ENCODE measurements around the gene CFAP119.

Gene CFAP119

DNA sequence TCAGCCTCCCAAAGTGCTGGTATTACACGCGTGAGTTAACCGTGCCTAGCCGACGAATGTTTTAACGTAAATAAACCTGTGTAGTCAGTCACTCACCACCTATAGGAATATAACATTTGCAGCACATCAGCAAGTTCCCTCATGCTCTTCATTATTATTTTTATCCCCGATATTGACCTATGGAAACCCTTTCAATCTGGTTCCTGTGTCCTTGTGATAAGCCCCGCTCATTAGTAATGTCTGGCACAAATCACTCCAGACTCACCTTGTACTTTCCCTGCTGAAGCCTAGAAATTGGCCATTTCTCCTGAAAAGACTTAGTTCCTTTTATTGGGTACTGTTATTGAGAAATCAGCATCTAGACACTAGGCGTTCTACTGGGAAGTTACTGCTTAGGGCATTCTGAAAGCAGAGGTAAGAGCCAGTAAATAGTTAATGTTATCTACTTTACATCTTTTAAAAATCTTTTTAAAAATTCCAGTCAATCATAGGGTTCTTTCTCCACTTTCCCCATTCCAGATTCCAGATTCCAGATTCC, 15.2 kb downstream of the CFAP119 start:
- FAIRE-seq: no peak

DNA sequence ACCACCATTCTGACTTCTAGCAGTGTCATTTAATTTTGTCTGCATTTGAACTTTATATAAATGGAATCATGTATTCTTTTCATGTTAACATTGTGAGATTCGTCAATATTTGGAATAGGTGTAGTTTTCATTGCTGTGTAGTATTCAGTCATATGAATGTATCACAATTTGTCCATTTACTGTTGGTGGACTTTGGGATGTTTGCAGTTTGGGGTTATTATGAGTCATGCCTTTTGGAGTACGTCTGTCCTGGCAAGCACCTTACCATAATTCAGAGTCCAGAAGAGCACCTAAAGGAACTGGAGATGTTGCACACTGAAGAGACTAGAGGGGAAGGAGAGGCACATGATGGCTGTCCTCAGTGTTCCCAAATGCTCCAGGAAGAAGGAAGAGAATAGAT, 16.8 kb downstream of the CFAP119 start:
- DNase-seq (ENCODE audit: extremely low spot score, insufficient read length, low read depth): no peak
- FAIRE-seq: no peak

More for the DNA sequence above, 15.2 kb downstream of the CFAP119 start:
- DNase-seq (ENCODE audit: extremely low spot score, insufficient read length, low read depth): no peak

DNA sequence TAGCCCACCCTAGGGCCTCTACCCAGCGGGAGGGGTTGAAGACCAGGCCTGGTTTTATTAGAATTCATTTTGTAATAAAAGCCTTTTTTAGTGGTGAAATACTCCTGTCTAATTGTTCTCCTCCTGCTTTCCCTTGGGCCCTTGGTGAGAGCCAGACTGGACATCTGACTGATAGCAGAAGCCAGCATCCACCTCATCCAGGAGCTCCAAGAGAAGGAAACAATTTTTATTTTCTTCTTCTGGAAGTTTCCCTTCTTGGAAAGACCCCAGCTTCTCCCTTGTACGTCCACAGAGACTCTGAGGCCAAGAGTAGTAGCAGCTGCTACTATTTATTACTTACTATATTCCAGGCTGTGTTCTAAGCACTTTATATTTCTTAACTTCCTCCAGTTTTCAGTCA, 17.7 kb downstream of the CFAP119 start:
- no peak for DNase-seq (ENCODE audit: extremely low spot score, insufficient read length, low read depth)
- no peak for FAIRE-seq

DNA sequence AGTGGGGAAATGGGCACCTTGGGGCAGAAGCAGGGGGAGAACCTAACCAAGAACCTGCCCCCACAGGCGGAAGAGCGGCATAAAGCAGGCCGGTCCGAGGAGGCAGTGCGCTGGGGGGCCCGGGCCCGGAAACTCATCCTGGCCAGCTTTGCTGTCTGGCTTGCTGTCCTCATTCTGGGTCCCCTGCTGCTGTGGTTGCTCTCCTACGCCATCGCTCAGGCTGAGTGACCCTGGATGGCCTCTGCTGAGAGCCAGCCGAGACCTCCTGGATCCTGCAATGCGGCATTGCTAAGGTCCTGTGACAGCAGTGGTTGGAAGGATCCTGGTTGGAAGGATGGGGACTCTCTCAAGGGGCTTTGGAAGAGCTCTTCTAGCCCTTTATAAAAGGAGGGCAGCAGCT, 18.1 kb downstream of the CFAP119 start:
- no peak for DNase-seq (ENCODE audit: extremely low spot score, insufficient read length, low read depth)
- FAIRE-seq: no peak

DNA sequence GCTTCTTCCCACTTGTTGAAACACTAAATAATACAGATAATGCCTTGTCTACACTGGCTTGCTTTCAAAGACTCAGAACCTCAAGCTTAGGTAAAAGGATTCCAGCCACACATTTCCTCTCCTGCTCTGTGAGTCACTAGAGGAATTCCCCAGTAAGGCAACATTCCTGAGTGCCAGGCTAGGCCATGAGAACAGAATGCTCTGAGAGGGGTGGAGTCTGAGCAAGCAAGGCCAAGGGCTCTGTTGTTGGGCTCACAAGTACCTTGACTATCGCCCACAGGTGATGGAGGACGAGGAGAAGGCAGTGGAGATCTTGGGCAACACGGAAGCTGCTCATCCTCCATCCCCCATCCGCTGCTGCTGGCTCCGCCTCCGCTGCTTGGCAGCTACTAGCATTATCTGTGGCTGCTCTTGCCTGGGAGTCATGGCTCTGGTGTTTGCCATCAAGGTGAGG, 20.4 kb downstream of the CFAP119 start:
- FAIRE-seq: no peak

DNA sequence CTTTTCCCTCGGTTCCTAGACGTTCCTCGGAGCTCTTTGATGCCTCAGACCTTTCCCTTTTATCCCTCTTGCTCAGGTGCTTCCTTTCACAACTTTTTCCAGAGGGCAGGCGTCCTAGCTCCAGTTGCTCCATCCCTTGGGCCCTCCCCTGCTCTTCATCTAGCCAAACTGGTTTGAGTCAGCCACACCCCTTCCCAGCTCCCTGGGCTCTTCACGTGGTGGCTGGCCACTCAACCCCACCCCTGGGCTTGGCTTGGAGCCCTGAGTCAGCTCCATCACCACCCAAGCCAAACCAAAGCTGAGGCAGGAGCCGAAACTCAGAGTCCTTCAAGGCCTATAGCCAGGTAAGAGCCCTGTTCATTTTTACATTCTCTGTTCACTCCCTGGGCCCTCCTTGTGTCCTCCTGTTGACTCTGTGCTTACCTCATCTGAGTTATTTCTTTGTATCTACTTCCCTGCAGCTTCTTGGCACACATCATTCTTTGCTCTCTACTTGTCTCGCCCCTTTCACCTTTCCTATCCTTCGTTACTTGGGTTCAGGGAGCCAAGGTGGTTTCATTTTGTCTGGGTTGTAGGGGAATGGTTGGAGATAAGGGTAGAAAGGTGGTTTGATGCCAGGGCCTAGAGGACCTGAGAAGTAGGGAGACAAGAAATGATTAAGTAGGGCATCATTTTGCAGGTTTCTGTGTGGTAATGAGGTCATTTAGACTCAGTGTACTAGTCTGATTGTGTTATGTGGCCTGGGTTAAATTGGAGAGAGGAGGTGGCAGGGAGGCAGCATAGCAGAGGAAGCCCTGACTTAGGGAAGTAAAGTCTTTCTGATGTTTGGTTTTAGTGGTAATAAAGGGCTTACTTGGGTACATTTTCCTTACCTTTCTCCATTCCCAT, 21.3 kb downstream of the CFAP119 start:
- FAIRE-seq (no peak), DNase-seq (ENCODE audit: extremely low spot score, insufficient read length, low read depth) (no peak)

More for the DNA sequence above, 20.4 kb downstream of the CFAP119 start:
- DNase-seq (ENCODE audit: extremely low spot score, insufficient read length, low read depth): no peak

DNA sequence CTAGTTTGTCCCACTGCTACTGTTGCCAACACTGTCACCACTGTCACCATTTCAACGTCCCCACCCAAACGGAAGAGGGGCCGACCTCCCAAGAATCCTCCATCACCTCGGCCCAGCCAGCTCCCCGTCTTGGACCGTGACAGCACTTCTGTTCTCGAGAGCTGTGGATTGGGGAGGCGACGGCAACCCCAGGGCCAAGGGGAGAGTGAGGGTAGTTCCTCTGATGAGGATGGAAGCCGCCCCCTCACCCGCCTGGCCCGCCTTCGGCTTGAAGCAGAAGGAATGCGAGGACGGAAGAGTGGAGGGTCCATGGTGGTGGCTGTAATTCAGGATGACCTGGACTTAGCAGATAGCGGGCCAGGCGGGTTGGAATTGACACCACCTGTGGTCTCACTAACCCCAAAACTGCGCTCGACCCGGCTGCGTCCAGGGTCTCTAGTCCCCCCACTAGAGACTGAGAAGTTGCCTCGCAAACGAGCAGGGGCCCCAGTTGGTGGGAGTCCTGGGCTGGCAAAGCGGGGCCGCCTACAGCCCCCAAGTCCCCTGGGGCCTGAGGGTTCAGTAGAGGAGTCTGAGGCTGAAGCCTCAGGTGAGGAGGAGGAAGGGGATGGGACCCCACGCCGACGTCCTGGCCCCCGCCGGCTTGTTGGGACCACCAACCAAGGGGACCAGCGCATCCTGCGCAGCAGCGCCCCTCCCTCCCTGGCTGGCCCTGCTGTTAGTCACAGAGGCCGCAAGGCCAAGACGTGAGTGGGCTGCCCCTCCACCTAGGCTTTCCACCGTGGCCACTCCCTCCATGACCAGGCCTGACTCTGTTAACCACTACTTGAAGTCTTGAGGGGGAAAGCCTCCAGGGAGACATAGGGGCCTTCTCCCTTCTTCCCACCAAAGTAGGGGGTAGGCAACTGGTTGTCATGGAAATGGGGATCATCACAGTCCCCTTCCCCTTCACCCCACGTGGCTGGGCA, 22.6 kb downstream of the CFAP119 start:
- DNase-seq (ENCODE audit: extremely low spot score, insufficient read length, low read depth) (no peak), FAIRE-seq (no peak)

DNA sequence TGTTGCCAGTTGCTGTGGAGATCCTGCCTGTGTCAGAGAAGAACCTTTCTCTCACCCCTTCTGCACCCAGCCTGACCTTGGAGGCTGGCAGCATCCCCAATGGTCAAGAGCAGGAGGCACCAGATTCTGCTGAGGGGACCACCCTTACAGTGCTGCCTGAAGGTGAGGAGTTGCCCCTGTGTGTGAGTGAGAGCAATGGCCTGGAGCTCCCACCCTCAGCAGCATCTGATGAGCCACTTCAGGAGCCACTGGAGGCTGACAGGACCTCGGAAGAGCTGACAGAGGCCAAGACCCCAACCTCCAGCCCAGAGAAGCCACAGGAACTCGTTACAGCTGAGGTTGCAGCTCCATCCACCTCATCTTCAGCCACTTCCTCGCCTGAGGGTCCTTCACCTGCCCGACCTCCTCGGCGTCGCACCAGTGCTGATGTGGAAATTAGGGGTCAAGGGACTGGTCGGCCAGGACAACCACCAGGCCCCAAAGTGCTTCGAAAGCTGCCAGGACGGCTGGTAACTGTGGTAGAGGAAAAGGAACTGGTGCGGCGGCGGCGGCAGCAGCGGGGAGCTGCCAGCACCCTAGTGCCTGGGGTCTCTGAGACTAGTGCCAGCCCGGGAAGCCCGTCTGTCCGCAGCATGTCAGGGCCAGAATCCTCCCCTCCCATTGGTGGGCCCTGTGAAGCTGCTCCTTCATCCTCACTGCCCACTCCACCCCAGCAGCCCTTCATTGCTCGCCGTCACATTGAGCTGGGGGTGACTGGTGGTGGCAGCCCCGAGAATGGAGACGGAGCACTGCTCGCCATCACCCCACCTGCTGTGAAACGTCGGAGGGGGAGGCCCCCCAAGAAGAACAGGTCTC, 23.8 kb downstream of the CFAP119 start:
- FAIRE-seq (no peak), DNase-seq (ENCODE audit: extremely low spot score, insufficient read length, low read depth) (no peak)

DNA sequence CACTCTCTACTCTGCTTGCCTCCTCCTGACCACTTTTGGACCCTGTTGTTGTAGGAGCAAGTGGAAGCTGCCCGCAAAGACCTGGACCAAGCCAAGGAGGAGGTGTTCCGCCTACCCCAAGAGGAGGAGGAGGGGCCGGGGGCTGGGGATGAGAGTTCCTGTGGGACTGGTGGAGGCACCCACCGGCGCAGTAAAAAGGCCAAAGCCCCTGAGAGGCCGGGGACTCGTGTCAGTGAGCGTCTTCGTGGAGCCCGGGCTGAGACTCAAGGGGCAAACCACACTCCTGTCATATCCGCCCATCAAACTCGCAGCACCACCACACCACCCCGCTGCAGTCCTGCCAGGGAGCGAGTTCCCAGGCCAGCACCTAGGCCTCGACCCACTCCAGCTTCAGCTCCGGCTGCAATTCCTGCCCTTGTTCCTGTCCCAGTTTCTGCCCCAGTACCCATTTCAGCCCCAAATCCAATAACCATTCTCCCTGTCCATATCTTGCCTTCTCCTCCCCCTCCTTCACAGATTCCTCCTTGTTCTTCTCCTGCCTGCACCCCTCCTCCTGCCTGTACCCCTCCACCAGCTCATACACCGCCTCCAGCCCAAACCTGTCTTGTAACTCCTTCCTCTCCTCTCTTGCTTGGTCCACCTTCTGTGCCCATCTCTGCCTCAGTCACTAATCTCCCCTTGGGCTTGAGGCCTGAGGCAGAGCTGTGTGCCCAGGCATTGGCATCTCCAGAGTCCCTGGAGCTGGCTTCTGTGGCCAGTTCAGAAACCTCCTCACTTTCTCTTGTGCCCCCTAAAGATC, 24.7 kb downstream of the CFAP119 start:
- FAIRE-seq (no peak), DNase-seq (ENCODE audit: extremely low spot score, insufficient read length, low read depth) (no peak)

DNA sequence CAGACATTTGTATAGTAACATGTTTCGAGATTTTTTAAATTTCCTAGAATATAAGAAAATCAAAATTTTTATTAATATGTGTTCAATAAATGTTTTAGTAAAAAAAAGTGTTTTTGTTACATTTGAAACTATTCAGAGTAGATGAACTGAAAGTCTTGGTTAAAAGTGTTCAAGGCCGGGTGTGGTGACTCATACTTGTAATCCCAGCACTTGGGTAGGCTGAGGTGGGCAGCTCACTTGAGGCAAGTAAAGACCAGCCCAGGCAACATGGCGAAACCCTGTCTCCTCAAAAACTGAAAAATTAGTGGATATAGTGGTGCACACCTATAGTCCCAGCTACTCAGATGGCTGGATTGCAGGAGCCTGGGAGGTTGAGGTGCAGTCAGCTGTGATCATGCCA, 30.5 kb downstream of the CFAP119 start:
- DNase-seq (ENCODE audit: extremely low spot score, insufficient read length, low read depth): no peak
- FAIRE-seq: no peak

DNA sequence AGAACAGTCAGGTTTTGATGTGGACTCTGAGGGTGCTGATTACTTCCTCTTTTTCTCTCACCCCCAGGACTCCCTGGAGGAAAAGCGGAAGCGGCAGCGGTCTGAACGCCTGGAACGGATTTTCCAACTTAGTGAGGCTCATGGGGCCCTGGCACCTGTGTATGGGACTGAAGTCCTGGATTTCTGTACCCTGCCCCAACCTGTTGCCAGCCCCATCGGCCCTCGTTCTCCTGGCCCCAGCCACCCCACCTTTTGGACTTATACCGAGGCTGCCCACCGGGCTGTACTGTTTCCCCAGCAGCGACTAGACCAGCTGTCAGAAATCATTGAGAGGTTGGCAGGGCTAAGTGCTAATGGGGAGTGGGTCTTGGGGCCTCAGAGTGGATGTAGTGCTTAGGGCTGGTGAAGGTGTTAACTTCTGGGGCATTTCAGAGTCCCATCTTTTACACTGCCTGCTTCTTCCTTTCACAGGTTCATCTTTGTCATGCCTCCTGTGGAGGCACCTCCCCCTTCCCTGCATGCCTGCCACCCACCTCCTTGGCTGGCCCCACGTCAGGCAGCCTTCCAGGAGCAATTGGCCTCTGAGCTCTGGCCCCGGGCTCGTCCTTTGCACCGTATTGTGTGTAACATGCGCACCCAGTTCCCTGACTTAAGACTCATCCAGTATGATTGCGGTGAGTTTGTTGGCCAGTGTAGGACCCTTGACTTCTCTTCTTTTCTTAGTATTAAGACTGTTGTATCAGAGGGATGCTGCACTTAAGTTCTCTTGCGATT, 32.8 kb downstream of the CFAP119 start:
- FAIRE-seq: no peak
- DNase-seq (ENCODE audit: extremely low spot score, insufficient read length, low read depth): no peak

DNA sequence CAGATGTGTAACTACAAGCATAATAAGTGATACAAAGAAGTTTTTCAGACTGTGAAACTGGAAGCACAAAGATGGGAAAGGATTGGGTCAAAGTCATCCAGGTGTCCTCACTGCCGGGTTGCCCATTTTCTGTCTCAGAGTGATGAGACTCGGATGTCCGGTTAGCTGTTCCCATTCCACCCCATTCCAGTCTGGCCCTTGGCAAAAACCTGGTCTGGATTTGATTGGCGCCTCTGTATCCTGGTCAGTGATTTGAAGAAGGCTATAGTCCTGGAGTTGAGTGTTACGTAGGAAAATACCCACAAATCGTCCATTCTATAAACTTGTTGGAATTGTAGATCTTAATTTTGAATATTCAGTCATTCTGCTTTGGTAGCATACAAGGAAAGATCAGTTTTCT, 33.5 kb downstream of the CFAP119 start:
- no peak for FAIRE-seq
- no peak for DNase-seq (ENCODE audit: extremely low spot score, insufficient read length, low read depth)

DNA sequence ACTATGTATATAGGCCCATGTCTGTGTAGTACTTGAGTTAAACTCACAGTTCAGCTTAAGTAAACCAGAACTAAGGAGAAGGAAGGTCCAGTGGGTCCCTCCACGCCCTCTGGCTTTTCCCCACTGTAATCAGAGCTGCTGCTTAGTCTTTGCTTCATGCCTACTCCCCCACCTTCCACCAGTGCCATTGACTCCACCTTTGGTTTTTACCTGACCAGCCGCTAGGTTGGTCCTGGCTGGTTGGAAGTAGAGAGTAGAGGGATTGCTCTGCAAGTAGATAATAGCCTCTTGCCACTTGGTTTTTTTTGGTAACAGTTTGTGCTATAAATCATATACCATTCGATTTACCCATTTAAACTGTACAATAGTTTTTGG, 36.5 kb downstream of the CFAP119 start:
- FAIRE-seq (no peak), DNase-seq (ENCODE audit: extremely low spot score, insufficient read length, low read depth) (no peak)

DNA sequence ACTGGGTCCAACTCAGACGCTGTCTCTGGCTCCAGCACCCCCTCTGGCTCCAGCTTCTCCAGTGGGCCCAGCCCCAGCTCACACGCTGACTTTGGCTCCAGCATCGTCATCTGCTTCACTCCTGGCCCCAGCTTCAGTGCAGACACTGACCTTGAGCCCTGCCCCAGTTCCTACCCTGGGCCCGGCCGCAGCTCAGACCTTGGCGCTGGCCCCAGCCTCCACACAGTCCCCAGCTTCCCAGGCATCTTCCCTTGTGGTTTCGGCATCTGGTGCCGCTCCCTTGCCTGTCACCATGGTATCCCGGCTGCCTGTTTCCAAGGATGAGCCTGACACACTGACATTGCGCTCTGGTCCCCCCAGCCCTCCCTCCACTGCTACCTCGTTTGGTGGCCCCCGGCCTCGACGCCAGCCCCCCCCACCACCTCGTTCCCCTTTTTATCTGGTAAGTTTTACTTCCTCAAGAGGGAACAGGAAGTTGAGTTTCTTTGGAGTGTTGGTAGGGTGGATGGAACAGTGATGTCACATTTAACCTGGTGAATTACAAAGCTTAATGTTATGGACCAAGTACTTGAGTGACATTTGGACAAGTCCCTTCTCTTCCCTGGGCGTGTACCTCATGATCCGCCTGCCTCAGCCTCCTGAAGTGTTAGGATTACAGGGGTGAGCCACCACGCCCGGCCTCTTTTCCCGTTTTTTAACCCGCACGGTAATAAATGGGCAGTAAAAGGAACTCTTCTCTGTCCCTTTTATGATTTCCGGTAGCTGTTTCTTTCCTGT, 37.0 kb downstream of the CFAP119 start:
- FAIRE-seq: no peak
- no peak for DNase-seq (ENCODE audit: extremely low spot score, insufficient read length, low read depth)

DNA sequence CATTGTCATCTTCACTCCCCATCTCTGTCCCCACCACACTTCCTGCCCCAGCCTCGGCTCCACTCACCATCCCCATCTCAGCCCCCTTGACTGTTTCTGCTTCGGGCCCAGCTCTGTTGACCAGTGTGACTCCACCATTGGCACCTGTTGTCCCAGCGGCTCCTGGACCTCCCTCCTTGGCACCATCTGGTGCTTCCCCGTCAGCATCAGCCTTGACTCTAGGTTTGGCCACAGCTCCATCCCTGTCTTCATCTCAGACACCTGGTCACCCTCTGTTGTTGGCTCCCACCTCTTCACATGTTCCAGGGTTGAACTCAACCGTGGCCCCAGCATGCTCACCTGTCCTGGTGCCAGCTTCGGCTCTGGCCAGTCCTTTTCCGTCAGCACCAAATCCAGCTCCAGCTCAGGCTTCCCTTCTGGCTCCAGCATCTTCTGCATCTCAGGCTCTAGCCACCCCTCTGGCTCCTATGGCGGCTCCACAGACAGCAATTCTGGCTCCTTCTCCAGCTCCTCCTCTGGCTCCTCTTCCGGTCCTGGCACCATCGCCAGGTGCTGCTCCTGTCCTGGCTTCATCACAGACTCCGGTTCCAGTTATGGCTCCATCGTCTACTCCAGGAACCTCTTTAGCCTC, 38.0 kb downstream of the CFAP119 start:
- DNase-seq (ENCODE audit: extremely low spot score, insufficient read length, low read depth): no peak
- no peak for FAIRE-seq

DNA sequence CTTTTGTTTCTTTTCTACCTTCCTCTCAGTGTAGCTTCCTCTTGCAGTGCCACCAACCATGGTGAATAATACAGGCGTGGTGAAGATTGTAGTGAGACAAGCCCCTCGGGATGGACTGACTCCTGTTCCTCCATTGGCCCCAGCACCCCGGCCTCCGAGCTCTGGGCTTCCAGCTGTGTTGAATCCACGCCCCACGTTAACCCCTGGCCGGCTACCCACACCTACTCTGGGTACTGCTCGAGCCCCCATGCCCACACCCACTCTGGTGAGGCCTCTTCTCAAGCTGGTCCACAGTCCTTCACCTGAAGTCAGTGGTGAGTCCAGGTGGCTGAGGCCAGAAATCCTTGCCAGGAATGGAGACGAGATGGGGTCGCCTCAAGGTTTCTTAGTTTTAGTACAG, 38.9 kb downstream of the CFAP119 start:
- FAIRE-seq: no peak

DNA sequence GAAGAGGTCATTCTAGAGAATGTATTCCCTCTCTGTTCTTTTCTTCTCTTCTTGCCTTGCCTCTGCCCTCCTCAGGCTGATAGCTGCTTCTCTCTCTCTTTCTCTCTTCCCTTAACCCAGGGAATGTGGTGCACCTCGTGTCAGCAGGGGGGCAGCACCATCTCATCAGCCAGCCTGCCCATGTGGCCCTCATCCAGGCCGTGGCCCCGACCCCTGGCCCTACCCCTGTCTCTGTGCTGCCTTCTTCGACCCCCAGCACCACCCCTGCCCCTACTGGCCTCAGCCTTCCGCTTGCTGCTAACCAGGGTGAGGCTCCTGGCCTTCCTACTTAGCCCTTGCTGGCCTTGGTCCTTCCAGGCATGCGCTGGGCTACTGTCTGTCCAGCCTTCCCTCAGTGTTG, 39.4 kb downstream of the CFAP119 start:
- FAIRE-seq: no peak
- DNase-seq (ENCODE audit: extremely low spot score, insufficient read length, low read depth): no peak

More for the DNA sequence above, 38.9 kb downstream of the CFAP119 start:
- no peak for DNase-seq (ENCODE audit: extremely low spot score, insufficient read length, low read depth)
